HG02840 (cell line): Measurements from ENCODE around the gene MAST4.

Source experiments
- ATAC-seq: cut with Tn5 transposase; IDR thresholded peaks from one replicate; pipeline ENCODE4 v1.9.1; 2021; ENCODE audit warnings: mild to moderate bottlenecking, moderate library complexity, moderate number of reproducible peaks; ENCODE audit not compliant: unreplicated experiment, low FRiP score

Gene MAST4

GRCh38 chr5:66829358-66829674 is 233.1 kb downstream of the MAST4 start:
- no peak for ATAC-seq

GRCh38 chr5:66829826-66830225 is 233.6 kb downstream of the MAST4 start:
- ATAC-seq: no peak

- ATAC-seq: no peak
Measured at GRCh38 chr5:66830636-66831035, 234.4 kb downstream of the MAST4 start.

GRCh38 chr5:66839636-66840185 is 243.5 kb downstream of the MAST4 start:
- no peak for ATAC-seq

- ATAC-seq: peak; percentile 99
Measured at GRCh38 chr5:66840511-66841013, 244.4 kb downstream of the MAST4 start.

- no peak for ATAC-seq
Measured at GRCh38 chr5:66841264-66841663, 245.1 kb downstream of the MAST4 start.

- no peak for ATAC-seq
Measured at GRCh38 chr5:66842540-66842939, 246.3 kb downstream of the MAST4 start.

GRCh38 chr5:66843065-66843464 is 246.9 kb downstream of the MAST4 start:
- no peak for ATAC-seq

GRCh38 chr5:66848749-66849641 is 252.8 kb downstream of the MAST4 start:
- ATAC-seq: no peak

GRCh38 chr5:66849803-66850202 is 253.6 kb downstream of the MAST4 start:
- no peak for ATAC-seq

- ATAC-seq: no peak
Measured at GRCh38 chr5:66850354-66851075, 254.3 kb downstream of the MAST4 start.

- ATAC-seq: no peak
Measured at GRCh38 chr5:66851306-66851705, 255.1 kb downstream of the MAST4 start.

GRCh38 chr5:66854416-66854815 is 258.2 kb downstream of the MAST4 start:
- no peak for ATAC-seq

GRCh38 chr5:66856041-66856805 is 260.0 kb downstream of the MAST4 start:
- ATAC-seq: no peak

- no peak for ATAC-seq
Measured at GRCh38 chr5:66859526-66859925, 263.3 kb downstream of the MAST4 start.

GRCh38 chr5:66860199-66860975 is 264.2 kb downstream of the MAST4 start:
- no peak for ATAC-seq

- ATAC-seq: no peak
Measured at GRCh38 chr5:66861402-66861801, 265.2 kb downstream of the MAST4 start.

GRCh38 chr5:66862020-66862419 is 265.8 kb downstream of the MAST4 start:
- ATAC-seq: no peak

GRCh38 chr5:66863243-66864170 is 267.3 kb downstream of the MAST4 start:
- no peak for ATAC-seq
